Measurements from ENCODE around the gene FARP1.

DNA sequence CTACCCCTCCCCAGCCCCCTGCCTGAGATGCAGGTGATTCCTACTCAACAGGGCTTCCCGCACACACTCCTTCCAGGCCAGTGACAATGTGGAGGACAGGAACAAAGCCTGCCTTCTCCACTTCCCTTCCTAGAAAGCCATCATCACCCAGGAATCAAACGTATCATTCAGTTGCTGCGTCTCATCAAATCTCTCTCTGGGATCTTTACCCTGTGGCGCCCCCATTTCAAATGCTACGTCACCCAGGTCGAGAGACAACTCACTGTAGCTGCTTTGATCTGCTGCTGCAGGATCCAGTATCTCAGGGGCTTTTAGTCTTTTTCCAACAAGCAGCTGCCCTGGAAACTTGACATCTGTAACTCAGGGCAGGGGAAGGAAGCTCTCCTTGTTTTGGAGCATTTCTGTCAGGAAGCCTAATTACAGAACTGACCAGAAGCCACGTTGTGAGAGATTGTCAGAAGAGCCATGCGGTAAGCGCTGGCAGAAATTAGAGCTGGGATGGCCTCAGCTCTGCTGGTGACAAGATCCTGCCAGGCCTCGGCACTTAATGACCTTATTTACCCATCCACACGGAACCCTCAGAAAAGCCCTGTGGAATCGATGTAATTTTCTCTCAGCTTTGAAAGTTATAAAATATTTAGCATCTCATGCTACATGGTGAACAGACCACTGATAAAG lies 293.5 kb downstream of the FARP1 start:
- TF ChIP-seq, protein P1, sequence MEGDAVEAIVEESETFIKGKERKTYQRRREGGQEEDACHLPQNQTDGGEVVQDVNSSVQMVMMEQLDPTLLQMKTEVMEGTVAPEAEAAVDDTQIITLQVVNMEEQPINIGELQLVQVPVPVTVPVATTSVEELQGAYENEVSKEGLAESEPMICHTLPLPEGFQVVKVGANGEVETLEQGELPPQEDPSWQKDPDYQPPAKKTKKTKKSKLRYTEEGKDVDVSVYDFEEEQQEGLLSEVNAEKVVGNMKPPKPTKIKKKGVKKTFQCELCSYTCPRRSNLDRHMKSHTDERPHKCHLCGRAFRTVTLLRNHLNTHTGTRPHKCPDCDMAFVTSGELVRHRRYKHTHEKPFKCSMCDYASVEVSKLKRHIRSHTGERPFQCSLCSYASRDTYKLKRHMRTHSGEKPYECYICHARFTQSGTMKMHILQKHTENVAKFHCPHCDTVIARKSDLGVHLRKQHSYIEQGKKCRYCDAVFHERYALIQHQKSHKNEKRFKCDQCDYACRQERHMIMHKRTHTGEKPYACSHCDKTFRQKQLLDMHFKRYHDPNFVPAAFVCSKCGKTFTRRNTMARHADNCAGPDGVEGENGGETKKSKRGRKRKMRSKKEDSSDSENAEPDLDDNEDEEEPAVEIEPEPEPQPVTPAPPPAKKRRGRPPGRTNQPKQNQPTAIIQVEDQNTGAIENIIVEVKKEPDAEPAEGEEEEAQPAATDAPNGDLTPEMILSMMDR (IDR thresholded peaks at IDR 0.05), result no peak
- no peak for TF ChIP-seq POLR2A (IDR thresholded peaks at IDR 0.05)
